Fibroblast of the conjunctiva (primary cell): ENCODE data around the gene SBNO2.
A peak's percentile ranks its signal among the peaks of the same experiment; 100 is the strongest.
"Not testable (repeated sequence)": the region's sequence is repeated elsewhere in the genome, so short reads cannot be mapped to it uniquely, and the experiment has no call there.

ENCODE experiments used
- DNase-seq: peaks from one replicate; pipeline ENCODE4 v3.0.0-alpha.2; 2010; ENCODE audit warnings: low read depth

The SBNO2 gene

GRCh38 chr19:1206150-1206863 lies 32.2 kb upstream of the SBNO2 start:
- no peak for DNase-seq

- DNase-seq, result peak; percentile 93
Observed at GRCh38 chr19:1205114-1206099, 31.3 kb upstream of the SBNO2 start, which contains the start of gene STK11. STK11 (plus strand) TSS chr19:1205778; CDS start chr19:1206914, 1,136 bp downstream.

- not testable (repeated sequence) for DNase-seq
Observed at GRCh38 chr19:1200614-1201013, 26.5 kb upstream of the SBNO2 start.

GRCh38 chr19:1199531-1199930 lies 25.5 kb upstream of the SBNO2 start:
- DNase-seq, result no peak

GRCh38 chr19:1189419-1189818 lies 15.4 kb upstream of the SBNO2 start:
- DNase-seq, result no peak

GRCh38 chr19:1183543-1184172 lies 9.6 kb upstream of the SBNO2 start:
- no peak for DNase-seq

- no peak for DNase-seq
Observed at GRCh38 chr19:1182727-1183126, 8.7 kb upstream of the SBNO2 start.

- DNase-seq, result no peak
Observed at GRCh38 chr19:1182068-1182467, 8.0 kb upstream of the SBNO2 start.

- DNase-seq, result no peak
Observed at GRCh38 chr19:1181606-1182005, 7.5 kb upstream of the SBNO2 start.

GRCh38 chr19:1177322-1178114 lies 3.5 kb upstream of the SBNO2 start:
- peak; percentile 87 for DNase-seq

- no peak for DNase-seq
Observed at GRCh38 chr19:1173159-1173844, 766 bp downstream of the SBNO2 start.

- DNase-seq, result no peak
Observed at GRCh38 chr19:1172353-1173158, 1.5 kb downstream of the SBNO2 start.

GRCh38 chr19:1171755-1172352 lies 2.2 kb downstream of the SBNO2 start:
- no peak for DNase-seq

- no peak for DNase-seq
Observed at GRCh38 chr19:1170938-1171754, 2.9 kb downstream of the SBNO2 start.

GRCh38 chr19:1169921-1170885 lies 3.9 kb downstream of the SBNO2 start:
- no peak for DNase-seq

- DNase-seq, result no peak
Observed at GRCh38 chr19:1169411-1169791, 4.7 kb downstream of the SBNO2 start.

- DNase-seq, result peak; percentile 35
Observed at GRCh38 chr19:1168572-1169410, 5.3 kb downstream of the SBNO2 start.
